ENCODE measurements around the gene FAM217A.

GRCh38 chr6:4105980-4106536, 27.1 kb upstream of the FAM217A start:
- TF ChIP-seq ZBTB40 (IDR thresholded peaks at IDR 0.05; ENCODE audit: borderline replicate concordance) (no peak), SMAD5 (IDR thresholded peaks at IDR 0.05; ENCODE audit: low read depth) (no peak), ZNF274 (IDR thresholded peaks at IDR 0.05; ENCODE audit: insufficient read depth, insufficient read length) (no peak), ZSCAN29 (IDR thresholded peaks at IDR 0.05) (no peak), DPF2 (IDR thresholded peaks at IDR 0.05) (no peak)

All from GM12878 (cell line).